C4-2B (cell line): Measurements from ENCODE around the gene HTR5A.

Experiments
- H3K27ac ChIP-seq: fragments of 450-650 bp; 2 replicates; pipeline ENCODE4 v1.5.1; 2017
- ZFX ChIP-seq: fragments of 450-650 bp; IDR thresholded peaks from 2 replicates; pipeline ENCODE4 v1.6.1; 2017
- TF ChIP-seq, protein P1 (sequence below): fragments of 450-650 bp; conservative IDR thresholded peaks from 2 replicates; pipeline ENCODE4 v1.5.1; 2017; ENCODE audit warnings: mild to moderate bottlenecking

HTR5A gene

DNA sequence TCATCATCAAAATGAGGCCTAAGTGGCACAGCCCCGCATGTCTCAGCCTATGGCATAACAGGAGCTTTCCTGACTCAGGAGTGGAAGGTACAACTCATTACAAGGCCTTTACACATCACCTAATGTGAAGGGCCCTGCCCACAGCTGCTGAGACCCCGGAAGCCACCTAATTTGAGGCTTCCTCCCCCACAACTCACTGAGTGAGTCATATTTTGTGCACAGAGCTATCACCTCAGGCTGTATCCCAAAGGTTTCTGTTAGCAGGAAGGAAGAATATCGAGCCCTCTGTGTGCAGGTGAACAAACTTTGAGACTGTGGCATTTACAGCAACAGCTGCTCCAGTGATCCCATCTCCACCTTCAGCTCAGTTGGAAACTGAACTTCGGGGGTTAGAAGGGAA is 20.6 kb downstream of the HTR5A start:
- H3K27ac ChIP-seq: no peak overlapping the region
- no peak for TF ChIP-seq ZFX
- TF ChIP-seq, protein P1, sequence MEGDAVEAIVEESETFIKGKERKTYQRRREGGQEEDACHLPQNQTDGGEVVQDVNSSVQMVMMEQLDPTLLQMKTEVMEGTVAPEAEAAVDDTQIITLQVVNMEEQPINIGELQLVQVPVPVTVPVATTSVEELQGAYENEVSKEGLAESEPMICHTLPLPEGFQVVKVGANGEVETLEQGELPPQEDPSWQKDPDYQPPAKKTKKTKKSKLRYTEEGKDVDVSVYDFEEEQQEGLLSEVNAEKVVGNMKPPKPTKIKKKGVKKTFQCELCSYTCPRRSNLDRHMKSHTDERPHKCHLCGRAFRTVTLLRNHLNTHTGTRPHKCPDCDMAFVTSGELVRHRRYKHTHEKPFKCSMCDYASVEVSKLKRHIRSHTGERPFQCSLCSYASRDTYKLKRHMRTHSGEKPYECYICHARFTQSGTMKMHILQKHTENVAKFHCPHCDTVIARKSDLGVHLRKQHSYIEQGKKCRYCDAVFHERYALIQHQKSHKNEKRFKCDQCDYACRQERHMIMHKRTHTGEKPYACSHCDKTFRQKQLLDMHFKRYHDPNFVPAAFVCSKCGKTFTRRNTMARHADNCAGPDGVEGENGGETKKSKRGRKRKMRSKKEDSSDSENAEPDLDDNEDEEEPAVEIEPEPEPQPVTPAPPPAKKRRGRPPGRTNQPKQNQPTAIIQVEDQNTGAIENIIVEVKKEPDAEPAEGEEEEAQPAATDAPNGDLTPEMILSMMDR: no peak

GRCh38 chr7:155093596-155093995 is 23.5 kb downstream of the HTR5A start:
- TF ChIP-seq ZFX: no peak
- TF ChIP-seq, protein P1: no peak
- H3K27ac ChIP-seq: no peak overlapping the region

GRCh38 chr7:155094636-155095135 is 24.6 kb downstream of the HTR5A start:
- TF ChIP-seq ZFX: no peak
- TF ChIP-seq, protein P1: no peak
- H3K27ac ChIP-seq: no peak overlapping the region

GRCh38 chr7:155097338-155097737 is 27.2 kb downstream of the HTR5A start:
- no peak for TF ChIP-seq ZFX
- TF ChIP-seq, protein P1: no peak
- H3K27ac ChIP-seq: no peak overlapping the region

- no peak for TF ChIP-seq ZFX
- TF ChIP-seq, protein P1: no peak
- H3K27ac ChIP-seq: no peak overlapping the region
These were observed 33.7 kb downstream of the HTR5A start for GRCh38 chr7:155103839-155104238.

- no peak for TF ChIP-seq ZFX
- TF ChIP-seq, protein P1: no peak
- no peak overlapping the region for H3K27ac ChIP-seq
These were observed 34.8 kb downstream of the HTR5A start for GRCh38 chr7:155104913-155105312.

- no peak overlapping the region for H3K27ac ChIP-seq
- TF ChIP-seq, protein P1: no peak
- TF ChIP-seq ZFX: no peak
These were observed 36.2 kb downstream of the HTR5A start for GRCh38 chr7:155106356-155106755.
